Right forelimb (tissue), 1 donor: ENCODE data around the gene SBF2.
"Not testable (repeated sequence)": the region's sequence is repeated elsewhere in the genome, so short reads cannot be mapped to it uniquely, and the experiment has no call there.

Source experiments
- DNase-seq: peaks from one replicate; pipeline ENCODE4 v3.0.0-alpha.2; 2018

The SBF2 gene

GRCh38 chr11:10298342-10298741, 4.3 kb upstream of the SBF2 start:
- no peak for DNase-seq

- DNase-seq = no peak
These were observed 1.3 kb upstream of the SBF2 start for GRCh38 chr11:10295064-10295901.

GRCh38 chr11:10294290-10294953, 403 bp upstream of the SBF2 start:
- peak; percentile 77 for DNase-seq

DNA sequence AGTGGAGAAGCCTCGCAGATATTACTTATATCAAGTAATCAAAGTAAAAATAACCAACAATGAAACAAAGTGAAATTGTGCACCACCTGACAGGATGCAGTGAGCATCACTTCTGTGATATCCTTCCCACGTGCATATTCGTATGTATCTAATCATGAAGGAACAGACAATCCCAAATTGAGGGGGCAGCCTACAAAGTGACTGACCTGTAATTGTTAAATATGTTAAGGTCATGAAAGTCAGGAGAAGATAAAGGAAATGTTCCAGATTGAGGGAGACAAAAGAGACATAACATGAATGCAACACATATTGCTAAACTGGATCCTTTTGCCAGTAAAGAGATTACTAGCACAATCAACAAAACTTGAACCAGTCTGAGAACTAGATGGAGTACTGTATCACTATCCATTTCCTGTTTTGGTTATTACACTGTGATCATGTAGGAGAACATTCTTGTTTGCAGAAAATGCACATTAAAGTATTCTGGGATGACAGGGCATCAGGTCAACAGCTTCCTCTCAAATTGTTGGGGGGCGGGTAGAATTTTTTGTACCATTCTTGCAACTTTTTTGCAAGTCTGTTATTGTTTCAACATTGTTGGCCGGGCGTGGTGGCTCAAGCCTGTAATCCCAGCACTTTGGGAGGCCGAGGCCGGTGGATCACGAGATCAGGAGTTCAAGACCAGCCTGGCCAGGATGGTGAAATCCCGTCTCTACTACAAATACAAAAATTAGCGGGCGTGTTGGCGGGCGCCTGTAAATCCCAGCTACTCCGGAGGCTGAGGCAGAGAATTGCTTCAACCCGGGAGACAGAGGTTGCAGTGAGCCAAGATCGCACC, 2.0 kb downstream of the SBF2 start:
- no peak for DNase-seq

DNA sequence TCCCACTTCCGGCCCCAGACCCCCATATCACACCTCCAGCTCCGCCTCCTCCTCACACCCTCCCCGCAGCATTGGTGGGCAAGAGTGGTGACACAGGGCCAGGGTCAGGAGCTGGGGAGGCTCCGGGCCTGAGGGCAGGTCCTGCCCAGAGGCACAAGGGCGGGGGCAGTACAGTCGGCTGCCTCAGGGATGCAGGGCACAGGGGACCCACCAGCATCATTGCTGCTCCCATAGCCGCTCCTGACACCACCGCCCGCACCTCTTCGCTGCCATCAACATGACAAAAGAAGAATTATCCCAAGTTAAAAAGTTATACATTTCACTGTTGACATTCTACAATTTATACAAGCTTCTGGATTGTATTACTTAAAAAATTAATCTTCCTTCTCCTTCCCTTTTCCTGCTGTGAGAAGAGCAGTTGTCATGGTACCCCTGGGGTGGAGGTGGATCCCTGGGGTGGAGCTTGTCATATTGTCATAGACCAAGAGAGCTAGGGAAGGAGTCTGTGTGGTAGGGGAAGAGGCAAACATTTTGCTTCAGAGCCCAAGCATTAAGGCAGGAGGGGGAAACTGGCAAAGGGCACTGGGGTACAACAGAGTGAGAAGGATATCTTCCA, 4.1 kb downstream of the SBF2 start:
- no peak for DNase-seq

GRCh38 chr11:10288881-10289764, 4.9 kb downstream of the SBF2 start:
- no peak for DNase-seq

- no peak for DNase-seq
These were observed 6.0 kb downstream of the SBF2 start for GRCh38 chr11:10287766-10288715.

- no peak for DNase-seq
These were observed 6.9 kb downstream of the SBF2 start for GRCh38 chr11:10287140-10287539.

GRCh38 chr11:10285148-10285802, 8.7 kb downstream of the SBF2 start:
- DNase-seq = no peak

- DNase-seq = no peak
These were observed 10.0 kb downstream of the SBF2 start for GRCh38 chr11:10283991-10284390.

DNA sequence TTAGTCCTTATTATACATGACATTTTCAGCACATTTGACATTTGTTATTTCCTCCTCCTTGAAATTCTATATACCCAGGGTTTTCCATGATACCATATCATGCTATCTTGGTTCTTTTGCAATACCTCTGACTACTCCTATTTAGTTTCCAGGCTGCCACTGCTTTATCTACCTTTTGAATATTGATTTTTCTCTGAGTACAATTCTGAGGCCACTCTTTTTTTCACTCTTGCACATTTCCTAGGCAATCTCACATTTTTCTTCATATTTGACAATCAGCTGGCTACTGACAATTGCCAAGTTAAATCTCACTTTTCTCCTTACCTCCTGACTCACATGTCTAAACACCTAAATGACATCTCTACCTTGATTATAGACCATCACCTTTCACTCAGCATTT, 11.9 kb downstream of the SBF2 start:
- DNase-seq = no peak

DNA sequence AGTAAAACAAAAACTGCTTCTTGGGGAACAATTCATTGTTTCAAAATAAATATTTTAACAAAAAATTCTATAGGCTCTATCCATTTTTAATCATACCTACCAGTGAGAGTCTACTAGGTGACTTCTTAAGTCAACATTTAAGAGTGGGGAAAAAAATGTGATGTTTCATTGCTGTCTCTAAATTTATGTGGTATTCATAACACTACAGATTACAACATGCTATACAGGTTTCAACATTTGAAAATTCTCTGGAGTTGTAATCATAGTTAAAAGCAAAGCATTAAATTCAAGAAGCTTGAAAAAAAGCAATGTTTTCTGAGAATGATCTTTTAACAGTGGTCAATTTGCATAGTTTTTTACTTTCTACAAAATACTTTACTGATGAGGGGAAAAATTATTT, 18.3 kb downstream of the SBF2 start:
- no peak for DNase-seq

DNA sequence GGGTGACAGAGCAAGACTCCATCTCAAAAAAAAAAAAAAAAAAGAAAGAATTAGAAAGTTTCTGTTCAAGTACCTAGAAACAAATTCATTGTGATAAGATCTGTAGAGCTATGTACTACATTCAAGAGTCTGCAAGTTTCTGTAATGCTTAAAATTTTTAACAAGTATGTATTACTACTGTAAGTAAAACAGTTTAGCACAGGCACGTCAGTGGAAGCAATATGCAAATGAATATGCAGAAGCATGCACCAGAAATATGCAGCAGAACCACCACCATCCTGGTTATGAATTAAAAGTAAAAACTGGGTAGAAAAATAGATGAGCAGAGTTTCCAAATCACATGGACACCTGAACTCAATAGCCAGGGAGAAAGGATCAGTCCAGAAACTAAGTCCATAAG, 19.3 kb downstream of the SBF2 start:
- DNase-seq = no peak

- DNase-seq = no peak
These were observed 20.3 kb downstream of the SBF2 start for GRCh38 chr11:10273738-10274137.

- DNase-seq = no peak
These were observed 21.9 kb downstream of the SBF2 start for GRCh38 chr11:10272132-10272531.

DNA sequence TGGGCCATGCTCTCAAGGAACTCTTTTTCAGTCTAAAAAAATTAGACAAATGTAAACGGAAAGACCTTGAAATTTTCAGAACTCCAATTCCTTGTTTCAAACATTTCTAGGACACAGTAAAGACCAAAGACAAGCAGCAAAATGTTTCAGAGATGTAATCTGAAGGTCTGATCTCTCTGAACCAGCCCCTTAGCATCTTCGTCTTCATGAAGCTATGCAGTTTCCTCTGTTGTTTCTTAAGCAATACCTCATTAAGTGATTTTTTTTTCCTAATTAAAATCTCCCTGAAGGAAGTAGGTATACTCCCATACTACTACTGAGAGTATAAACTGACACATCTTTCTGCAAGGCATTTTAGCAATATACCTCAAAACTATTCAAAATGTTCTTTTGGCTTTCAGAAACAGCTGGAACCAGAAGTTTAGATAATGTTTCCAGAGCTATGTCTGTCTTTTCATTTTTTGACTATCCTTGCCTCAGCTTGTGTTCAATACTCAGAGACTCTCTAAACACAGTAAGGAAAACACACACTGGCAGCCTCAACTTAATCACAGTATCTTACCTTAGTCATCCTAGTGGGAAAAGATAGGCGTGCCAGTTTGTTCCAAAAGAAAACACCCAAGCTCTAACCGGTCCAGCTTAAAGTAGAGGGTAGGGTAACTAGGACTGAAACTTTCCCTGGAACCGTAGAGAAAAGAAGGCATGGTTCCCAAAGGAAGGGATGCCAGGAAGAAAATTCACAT, 25.1 kb downstream of the SBF2 start:
- no peak for DNase-seq

GRCh38 chr11:10267821-10268220, 26.2 kb downstream of the SBF2 start:
- no peak for DNase-seq

DNA sequence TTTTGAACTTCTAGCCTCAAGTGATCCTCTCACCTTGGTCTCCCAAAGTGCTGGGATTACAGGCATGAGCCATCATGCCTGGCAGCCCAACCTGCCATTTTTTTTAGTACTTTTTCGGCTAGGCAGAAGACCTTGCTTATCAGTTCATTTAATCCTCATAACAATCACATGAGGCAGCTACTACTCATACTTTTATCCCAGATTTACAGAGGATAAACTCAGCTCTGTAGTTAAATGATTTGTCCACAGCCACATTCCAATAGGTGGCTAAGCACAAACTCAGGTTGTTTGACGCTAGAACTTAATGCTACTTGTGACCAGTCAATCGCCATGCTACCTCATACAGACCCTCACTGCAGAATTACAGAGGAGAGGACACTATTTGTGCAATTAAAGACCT, 28.1 kb downstream of the SBF2 start:
- no peak for DNase-seq

- DNase-seq = not testable (repeated sequence)
These were observed 29.3 kb downstream of the SBF2 start for GRCh38 chr11:10264716-10265115.

DNA sequence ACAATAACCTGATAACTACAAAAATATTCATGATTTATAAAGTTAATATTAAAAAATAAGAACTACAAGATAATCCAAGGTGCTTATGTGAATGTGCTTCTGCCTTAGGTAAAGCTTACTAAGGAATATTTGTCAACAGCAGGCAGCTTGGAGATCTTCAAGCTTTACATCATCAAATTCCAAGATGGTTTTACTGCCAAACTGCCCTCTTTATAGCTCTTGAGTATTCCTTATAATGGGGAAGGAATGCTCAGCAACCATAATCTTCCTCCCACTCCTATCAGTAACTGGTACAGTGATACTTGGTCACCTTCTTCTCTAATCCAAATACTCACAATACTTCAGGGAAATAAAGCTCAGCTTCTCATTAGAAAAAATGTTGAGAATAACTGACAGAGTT, 30.1 kb downstream of the SBF2 start:
- no peak for DNase-seq
